HEK293 (cell line): ENCODE data around the gene TMC5.

Experiments used
- CTCF ChIA-PET: fragments of 350-600 bp; formaldehyde crosslinking; extraction: SDS; loops from one replicate; lab custom pipeline; 2021; ENCODE audit warnings: antibody characterized with exemption; lab: Yijun Ruan, JAX
- POLR2A ChIA-PET: fragments of 300-600 bp; formaldehyde crosslinking; extraction: SDS; loops from one replicate; lab custom pipeline; 2020; ENCODE audit warnings: antibody characterized with exemption, inconsistent platforms; lab: Yijun Ruan, JAX
- H3K27ac ChIP-seq: fragments of 200-500 bp; sonication (Bioruptor generic); 2 replicates; pipeline ENCODE4 v1.5.1; 2014; ENCODE audit warnings: low read depth, low read length, control low read depth, inconsistent platforms; ENCODE audit errors: extremely low read depth
- H3K36me3 ChIP-seq, 2 experiments: fragments of 200-500 bp in 1 of 2; sonication (Bioruptor generic) in 1 of 2; 1 replicate in 1 of 2; 2 replicates in 1 of 2; pipeline ENCODE4 v1.5.1; 2014 to 2017; ENCODE audit warnings: inconsistent platforms in 2 of 2, low read length in 2 of 2; ENCODE audit not compliant: control insufficient read depth in 2 of 2, insufficient read depth in 1 of 2
- H3K4me1 ChIP-seq: fragments of 200-500 bp; sonication (Bioruptor generic); 2 replicates; pipeline ENCODE4 v1.5.1; 2014; ENCODE audit warnings: mild to moderate bottlenecking, low read length, inconsistent platforms; ENCODE audit not compliant: control insufficient read depth, insufficient read depth
- H3K4me3 ChIP-seq: 2 replicates; pipeline ENCODE4 v1.5.1; 2011; ENCODE audit warnings: low read depth, mild to moderate bottlenecking, control low read depth, low read length, moderate library complexity
- H3K9me3 ChIP-seq: fragments of 200-500 bp; sonication (Bioruptor generic); 2 replicates; pipeline ENCODE4 v1.5.1; 2014; ENCODE audit warnings: low read depth, low read length, inconsistent platforms; ENCODE audit not compliant: control insufficient read depth, insufficient read depth
- BCL11B ChIP-seq: fragments of 450-650 bp; formaldehyde crosslinking; IDR thresholded peaks from 2 replicates; pipeline ENCODE4 v1.5.1; 2016; ENCODE audit warnings: low read depth, missing biosample characterization, missing genetic modification characterization
- EGR2 ChIP-seq: fragments of 450-650 bp; formaldehyde crosslinking; IDR thresholded peaks from 2 replicates; pipeline ENCODE4 v1.5.1; 2016; ENCODE audit warnings: low read depth, missing biosample characterization, missing genetic modification characterization
- OVOL3 ChIP-seq: fragments of 450-650 bp; formaldehyde crosslinking; IDR thresholded peaks from 2 replicates; pipeline ENCODE4 v1.5.1; 2016; ENCODE audit warnings: missing biosample characterization, missing genetic modification characterization
- ZBTB20 ChIP-seq: fragments of 450-650 bp; formaldehyde crosslinking; IDR thresholded peaks from 2 replicates; pipeline ENCODE4 v1.5.1; 2016; ENCODE audit warnings: missing biosample characterization, missing genetic modification characterization
- ZBTB7A ChIP-seq: fragments of 450-650 bp; formaldehyde crosslinking; IDR thresholded peaks from 2 replicates; pipeline ENCODE4 v1.5.1; 2016; ENCODE audit warnings: low read depth, missing biosample characterization, missing genetic modification characterization
- ZFP3 ChIP-seq: fragments of 450-650 bp; formaldehyde crosslinking; IDR thresholded peaks from 2 replicates; pipeline ENCODE4 v1.5.1; 2016; ENCODE audit warnings: low read depth, missing biosample characterization, missing genetic modification characterization
- ZFP41 ChIP-seq: fragments of 450-650 bp; formaldehyde crosslinking; IDR thresholded peaks from 2 replicates; pipeline ENCODE4 v1.5.1; 2016; ENCODE audit warnings: missing biosample characterization, missing genetic modification characterization, borderline replicate concordance
- ZNF391 ChIP-seq: fragments of 450-650 bp; formaldehyde crosslinking; IDR thresholded peaks from 2 replicates; pipeline ENCODE4 v1.5.1; 2016; ENCODE audit warnings: low read depth, missing biosample characterization, missing genetic modification characterization, borderline replicate concordance
- ZNF449 ChIP-seq: fragments of 450-650 bp; formaldehyde crosslinking; IDR thresholded peaks from 2 replicates; pipeline ENCODE4 v1.5.1; 2017; ENCODE audit warnings: missing biosample characterization, mild to moderate bottlenecking, missing genetic modification characterization, moderate library complexity
- ZNF48 ChIP-seq: fragments of 450-650 bp; formaldehyde crosslinking; IDR thresholded peaks from 2 replicates; pipeline ENCODE4 v1.5.1; 2016; ENCODE audit warnings: missing biosample characterization, missing genetic modification characterization
- ZNF513 ChIP-seq: fragments of 450-650 bp; IDR thresholded peaks from 2 replicates; pipeline ENCODE4 v1.5.1; 2018; ENCODE audit warnings: missing biosample characterization, missing genetic modification characterization
- ZNF530 ChIP-seq: fragments of 450-650 bp; formaldehyde crosslinking; IDR thresholded peaks from 2 replicates; pipeline ENCODE4 v1.5.1; 2016; ENCODE audit warnings: low read depth, missing biosample characterization, missing genetic modification characterization
- ZNF626 ChIP-seq: fragments of 450-650 bp; sonication (Bioruptor Pico); formaldehyde crosslinking; IDR thresholded peaks from 2 replicates; pipeline ENCODE4 v1.5.1; 2018; ENCODE audit warnings: missing biosample characterization, missing genetic modification characterization, inconsistent platforms
- ZNF707 ChIP-seq: fragments of 450-650 bp; formaldehyde crosslinking; IDR thresholded peaks from 2 replicates; pipeline ENCODE4 v1.5.1; 2016; ENCODE audit warnings: missing biosample characterization, missing genetic modification characterization
- ZNF776 ChIP-seq: fragments of 450-650 bp; formaldehyde crosslinking; IDR thresholded peaks from 2 replicates; pipeline ENCODE4 v1.5.0; 2017; ENCODE audit warnings: missing biosample characterization, missing genetic modification characterization, borderline replicate concordance
- TF ChIP-seq, protein P1 (sequence below): fragments of 450-650 bp; formaldehyde crosslinking; IDR thresholded peaks from 2 replicates; pipeline ENCODE4 v1.5.1; 2016; ENCODE audit warnings: missing biosample characterization, missing genetic modification characterization
- TF ChIP-seq, protein P2 (sequence below): fragments of 450-650 bp; formaldehyde crosslinking; IDR thresholded peaks from 2 replicates; pipeline ENCODE4 v1.5.1; 2016; ENCODE audit warnings: missing biosample characterization, missing genetic modification characterization, low read depth
- TF ChIP-seq, protein P3 (sequence below): fragments of 450-650 bp; formaldehyde crosslinking; IDR thresholded peaks from 2 replicates; pipeline ENCODE4 v1.5.1; 2016; ENCODE audit warnings: missing biosample characterization, missing genetic modification characterization
- TF ChIP-seq, protein P4 (sequence below): fragments of 450-650 bp; formaldehyde crosslinking; IDR thresholded peaks from 2 replicates; pipeline ENCODE4 v1.5.1; 2016; ENCODE audit warnings: missing biosample characterization, missing genetic modification characterization

Gene TMC5

GRCh38 chr16:19486750-19487325 is 69.2 kb downstream of the TMC5 start:
- TF ChIP-seq EGR2 (tag by site-specific recombination) (no peak), ZBTB7A (tag by site-specific recombination) (no peak), ZNF707 (no peak), OVOL3 (tag by site-specific recombination) (no peak), ZNF449 (tag by site-specific recombination) (no peak), ZNF530 (no peak), ZNF513 (tag by site-specific recombination) (no peak), ZNF391 (tag by site-specific recombination) (no peak), ZNF776 (tag by site-specific recombination) (no peak), ZNF48 (tag by site-specific recombination) (no peak), ZBTB20 (tag by site-specific recombination) (no peak), ZNF626 (tag by site-specific recombination) (no peak), BCL11B (no peak), ZFP41 (tag by site-specific recombination) (no peak), ZFP3 (tag by site-specific recombination) (no peak)
- TF ChIP-seq, protein P1, sequence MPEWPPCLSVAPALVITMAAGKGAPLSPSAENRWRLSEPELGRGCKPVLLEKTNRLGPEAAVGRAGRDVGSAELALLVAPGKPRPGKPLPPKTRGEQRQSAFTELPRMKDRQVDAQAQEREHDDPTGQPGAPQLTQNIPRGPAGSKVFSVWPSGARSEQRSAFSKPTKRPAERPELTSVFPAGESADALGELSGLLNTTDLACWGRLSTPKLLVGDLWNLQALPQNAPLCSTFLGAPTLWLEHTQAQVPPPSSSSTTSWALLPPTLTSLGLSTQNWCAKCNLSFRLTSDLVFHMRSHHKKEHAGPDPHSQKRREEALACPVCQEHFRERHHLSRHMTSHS: no peak
- TF ChIP-seq, protein P2, sequence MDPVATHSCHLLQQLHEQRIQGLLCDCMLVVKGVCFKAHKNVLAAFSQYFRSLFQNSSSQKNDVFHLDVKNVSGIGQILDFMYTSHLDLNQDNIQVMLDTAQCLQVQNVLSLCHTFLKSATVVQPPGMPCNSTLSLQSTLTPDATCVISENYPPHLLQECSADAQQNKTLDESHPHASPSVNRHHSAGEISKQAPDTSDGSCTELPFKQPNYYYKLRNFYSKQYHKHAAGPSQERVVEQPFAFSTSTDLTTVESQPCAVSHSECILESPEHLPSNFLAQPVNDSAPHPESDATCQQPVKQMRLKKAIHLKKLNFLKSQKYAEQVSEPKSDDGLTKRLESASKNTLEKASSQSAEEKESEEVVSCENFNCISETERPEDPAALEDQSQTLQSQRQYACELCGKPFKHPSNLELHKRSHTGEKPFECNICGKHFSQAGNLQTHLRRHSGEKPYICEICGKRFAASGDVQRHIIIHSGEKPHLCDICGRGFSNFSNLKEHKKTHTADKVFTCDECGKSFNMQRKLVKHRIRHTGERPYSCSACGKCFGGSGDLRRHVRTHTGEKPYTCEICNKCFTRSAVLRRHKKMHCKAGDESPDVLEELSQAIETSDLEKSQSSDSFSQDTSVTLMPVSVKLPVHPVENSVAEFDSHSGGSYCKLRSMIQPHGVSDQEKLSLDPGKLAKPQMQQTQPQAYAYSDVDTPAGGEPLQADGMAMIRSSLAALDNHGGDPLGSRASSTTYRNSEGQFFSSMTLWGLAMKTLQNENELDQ (tag by site-specific recombination): no peak
- TF ChIP-seq, protein P3, sequence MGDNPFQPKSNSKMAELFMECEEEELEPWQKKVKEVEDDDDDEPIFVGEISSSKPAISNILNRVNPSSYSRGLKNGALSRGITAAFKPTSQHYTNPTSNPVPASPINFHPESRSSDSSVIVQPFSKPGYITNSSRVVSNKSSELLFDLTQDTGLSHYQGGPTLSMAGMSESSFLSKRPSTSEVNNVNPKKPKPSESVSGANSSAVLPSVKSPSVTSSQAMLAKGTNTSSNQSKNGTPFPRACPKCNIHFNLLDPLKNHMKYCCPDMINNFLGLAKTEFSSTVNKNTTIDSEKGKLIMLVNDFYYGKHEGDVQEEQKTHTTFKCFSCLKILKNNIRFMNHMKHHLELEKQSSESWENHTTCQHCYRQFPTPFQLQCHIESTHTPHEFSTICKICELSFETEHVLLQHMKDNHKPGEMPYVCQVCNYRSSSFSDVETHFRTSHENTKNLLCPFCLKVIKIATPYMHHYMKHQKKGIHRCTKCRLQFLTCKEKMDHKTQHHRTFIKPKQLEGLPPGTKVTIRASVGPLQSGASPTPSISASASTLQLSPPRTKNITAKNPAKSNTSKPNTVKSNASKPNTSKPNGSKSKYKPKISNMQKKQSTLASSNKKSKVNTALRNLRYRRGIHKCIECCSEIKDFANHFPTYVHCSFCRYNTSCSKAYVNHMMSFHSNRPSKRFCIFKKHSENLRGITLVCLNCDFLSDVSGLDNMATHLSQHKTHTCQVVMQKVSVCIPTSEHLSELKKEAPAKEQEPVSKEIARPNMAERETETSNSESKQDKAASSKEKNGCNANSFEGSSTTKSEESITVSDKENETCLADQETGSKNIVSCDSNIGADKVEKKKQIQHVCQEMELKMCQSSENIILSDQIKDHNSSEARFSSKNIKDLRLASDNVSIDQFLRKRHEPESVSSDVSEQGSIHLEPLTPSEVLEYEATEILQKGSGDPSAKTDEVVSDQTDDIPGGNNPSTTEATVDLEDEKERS: no peak
- TF ChIP-seq, protein P4, sequence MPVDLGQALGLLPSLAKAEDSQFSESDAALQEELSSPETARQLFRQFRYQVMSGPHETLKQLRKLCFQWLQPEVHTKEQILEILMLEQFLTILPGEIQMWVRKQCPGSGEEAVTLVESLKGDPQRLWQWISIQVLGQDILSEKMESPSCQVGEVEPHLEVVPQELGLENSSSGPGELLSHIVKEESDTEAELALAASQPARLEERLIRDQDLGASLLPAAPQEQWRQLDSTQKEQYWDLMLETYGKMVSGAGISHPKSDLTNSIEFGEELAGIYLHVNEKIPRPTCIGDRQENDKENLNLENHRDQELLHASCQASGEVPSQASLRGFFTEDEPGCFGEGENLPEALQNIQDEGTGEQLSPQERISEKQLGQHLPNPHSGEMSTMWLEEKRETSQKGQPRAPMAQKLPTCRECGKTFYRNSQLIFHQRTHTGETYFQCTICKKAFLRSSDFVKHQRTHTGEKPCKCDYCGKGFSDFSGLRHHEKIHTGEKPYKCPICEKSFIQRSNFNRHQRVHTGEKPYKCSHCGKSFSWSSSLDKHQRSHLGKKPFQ (tag by site-specific recombination): no peak
- Histone ChIP-seq H3K4me3 (no peak overlapping the region), H3K9me3 (no peaks in the 10 kb centered on the region), H3K36me3 (no peaks in the 10 kb centered on the region), H3K27ac (no peak overlapping the region), H3K4me1 (no peaks in the 10 kb centered on the region)
- ChIA-PET CTCF (interaction anchor here (0.9 kb wide), 1 partner anchor 813 kb away, joined by 4 read pairs; no protein-coding TSS in a partner anchor), POLR2A (no interaction called here)
